NK-92 treated with Interleukin-12 subunit alpha and Interleukin-12 subunit beta, amount 100 ng/mL, for 24 hours (cell line): ENCODE data around the gene ARL5A.

ENCODE experiments used
- DNase-seq: peaks from one replicate; lab custom pipeline; 2025; lab: John Stamatoyannopoulos, UW

The ARL5A gene

DNA sequence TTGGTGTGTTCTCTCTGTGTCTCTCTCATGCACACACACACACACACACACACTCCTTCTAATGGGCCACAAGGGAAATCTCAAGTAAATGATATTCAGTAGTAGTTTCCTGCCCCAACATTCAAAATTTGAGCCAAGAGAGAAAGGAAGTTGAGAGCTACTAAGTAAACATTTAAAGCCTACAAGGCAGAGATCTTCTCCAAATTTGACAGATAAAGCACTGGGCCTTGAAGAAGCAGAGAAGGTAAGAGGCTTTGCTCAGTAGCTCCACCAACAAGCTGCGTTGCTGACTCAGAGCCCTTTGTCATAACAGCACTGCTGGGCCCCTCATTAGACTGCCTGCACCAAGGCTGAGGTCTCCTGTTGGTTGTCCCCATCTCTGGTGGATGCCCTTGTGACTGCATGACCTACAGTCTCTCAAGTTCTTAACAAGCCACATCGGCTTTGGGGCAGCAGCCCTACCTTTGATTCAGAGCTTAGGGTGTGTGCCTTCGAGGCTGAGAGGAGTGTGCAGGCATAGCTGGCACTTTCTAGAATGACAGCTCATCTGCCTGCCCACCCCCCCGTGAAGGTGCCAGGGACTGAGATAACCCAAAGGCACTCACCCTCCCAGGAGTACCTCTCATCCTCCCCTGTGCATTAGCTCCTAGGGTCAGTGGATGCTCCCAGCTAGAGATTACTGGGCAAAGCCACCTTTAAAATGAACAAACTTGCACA lies 61.6 kb downstream of the ARL5A start:
- DNase-seq: no peak

DNA sequence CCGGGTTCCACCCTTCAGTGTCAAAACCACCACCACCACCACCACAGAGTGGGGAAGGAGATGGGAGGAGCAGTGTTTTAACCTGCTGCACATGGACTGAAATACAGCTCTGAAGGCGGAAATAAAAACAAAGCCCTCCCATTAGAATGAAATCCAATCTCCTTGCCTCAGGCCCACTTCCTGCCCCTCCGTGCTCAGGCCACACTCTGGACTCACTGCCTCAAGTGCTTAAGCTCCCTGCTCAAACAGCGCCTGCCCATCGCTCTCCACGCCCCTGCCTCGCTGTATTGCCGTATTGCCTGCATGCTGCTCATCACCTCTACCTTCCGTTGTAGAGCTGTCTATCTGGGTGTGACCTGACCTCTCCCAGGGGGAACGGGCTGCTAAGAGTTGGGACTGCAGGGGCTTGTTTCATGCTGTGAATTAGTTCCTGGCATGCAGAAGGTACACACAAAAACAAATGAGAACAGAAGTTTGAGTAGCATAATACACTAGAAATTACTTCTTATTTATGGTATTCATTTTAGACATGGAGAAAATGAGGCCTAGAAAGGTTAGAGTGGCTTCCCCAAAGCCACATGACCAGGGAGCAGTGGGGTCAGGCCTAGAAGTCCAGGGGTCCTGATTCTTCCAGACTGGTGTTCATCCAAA lies 62.3 kb downstream of the ARL5A start:
- DNase-seq: no peak

- no peak for DNase-seq
Observed at GRCh38 chr2:151762694-151763093, 65.5 kb downstream of the ARL5A start.

DNA sequence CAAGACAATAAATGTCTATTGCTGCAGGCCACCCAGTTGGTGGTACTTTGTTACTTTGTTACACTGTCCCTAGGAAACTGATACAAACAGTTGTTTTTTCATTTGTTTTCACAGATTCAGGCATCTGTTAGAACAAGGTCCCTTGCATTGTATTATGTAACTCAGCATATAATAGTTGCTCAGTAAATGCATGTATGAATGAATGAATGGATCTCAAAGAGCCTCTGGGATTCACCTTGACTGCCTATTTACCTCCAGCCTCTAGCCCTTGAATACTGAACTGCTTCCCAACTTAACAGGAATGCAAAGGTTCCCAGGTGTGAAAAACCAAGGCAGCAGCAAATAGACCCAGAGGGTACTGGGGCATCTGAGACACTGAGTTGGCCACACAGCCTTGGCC lies 66.5 kb downstream of the ARL5A start:
- no peak for DNase-seq

DNA sequence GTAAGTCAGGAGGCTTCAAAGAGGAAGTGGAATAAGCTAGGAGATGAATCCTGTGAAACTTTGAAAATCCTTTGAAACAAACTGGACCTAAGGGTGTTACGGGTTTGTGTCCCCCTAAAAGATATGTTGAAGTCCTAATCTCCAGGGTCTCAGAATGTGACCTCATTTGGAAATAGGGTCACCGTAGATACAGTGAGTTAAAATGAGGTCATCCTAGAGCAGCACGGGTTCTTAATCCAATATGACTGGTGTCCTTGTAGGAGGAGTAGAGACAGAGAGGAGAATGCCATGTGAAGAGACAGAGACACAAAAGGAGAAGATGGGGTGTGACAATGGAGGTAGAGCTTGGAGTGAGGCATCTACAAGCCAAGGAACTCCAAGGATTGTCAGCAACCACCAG lies 67.0 kb downstream of the ARL5A start:
- no peak for DNase-seq

DNA sequence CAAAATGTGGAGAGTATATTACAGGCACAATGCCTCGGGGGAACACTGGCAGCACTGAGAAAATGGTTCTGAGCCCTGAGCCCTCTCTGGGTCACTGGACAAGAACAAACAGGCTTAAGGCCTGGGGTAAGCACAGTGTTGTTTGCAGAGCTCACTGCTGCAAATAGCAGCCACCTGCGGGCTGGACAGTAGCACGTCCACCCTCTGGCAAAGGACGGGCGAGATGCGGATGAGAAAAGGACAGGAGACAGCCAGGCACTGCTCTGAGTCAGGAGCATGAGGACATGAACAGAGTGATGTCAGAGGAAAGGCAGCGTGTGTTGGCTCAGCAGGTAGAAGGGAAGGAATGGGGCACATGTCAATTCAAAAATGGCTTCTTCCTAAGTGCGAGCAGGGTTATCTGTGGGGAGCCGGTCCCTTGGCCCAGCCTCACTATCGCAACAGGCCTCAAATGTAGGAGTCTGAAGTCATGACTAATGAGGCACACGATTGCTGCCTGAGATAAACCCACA lies 68.0 kb downstream of the ARL5A start:
- no peak for DNase-seq

DNA sequence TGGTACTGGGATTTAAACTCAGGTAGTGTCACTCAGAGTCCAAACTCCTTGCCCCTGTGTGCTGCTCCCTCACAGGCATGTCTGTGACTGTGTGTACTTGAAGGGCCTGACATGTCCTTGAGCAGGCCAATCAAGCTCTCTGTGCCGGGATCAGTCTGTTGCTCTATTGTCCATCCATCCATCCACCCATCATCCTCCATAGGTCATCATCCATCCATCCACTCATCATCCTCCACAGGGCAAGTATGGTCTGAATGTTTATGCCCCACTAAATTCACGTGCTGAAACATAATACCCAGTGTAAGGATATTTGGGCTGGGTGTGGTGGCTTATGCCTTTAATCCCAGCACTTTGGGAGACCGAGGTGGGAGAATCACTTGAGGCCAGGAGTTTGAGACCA lies 69.5 kb downstream of the ARL5A start:
- no peak for DNase-seq

DNA sequence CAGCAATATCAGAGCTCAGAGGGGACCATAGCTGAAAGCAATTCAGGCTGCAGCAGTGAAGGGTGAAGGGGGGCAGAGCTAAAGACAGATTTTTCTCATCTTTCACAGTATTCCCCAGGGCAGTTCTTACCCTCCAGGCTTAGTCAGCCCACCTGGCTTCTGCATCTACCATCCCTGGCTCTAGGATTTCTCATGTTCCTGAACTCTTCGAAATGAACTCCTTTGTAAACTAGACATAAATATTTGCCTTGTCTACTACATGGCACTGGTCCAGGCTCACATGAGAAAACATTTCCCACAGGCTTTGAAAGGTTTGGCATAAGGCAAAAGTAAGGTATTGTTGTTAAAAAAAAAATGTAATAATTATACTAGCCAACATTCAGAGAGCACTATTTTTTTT lies 70.4 kb downstream of the ARL5A start:
- DNase-seq: no peak

DNA sequence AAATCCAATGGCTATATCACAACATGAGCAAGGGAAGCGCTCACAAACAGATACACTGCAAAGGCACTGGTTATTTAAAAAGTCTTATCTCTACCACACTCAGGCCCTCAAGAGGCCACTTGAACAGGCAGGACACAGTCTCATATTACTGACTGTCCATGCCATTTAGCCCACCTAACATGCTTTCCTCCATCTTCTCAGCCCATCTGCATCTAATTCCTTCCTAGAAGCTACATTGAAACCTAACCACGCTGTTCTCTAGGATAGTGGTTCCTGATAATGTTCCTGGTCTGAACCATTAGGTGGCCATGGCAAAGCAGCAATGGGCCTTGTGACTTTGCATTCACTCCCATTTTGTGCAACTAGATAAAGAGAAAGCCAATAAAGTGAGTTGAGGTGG lies 71.4 kb downstream of the ARL5A start:
- no peak for DNase-seq

DNA sequence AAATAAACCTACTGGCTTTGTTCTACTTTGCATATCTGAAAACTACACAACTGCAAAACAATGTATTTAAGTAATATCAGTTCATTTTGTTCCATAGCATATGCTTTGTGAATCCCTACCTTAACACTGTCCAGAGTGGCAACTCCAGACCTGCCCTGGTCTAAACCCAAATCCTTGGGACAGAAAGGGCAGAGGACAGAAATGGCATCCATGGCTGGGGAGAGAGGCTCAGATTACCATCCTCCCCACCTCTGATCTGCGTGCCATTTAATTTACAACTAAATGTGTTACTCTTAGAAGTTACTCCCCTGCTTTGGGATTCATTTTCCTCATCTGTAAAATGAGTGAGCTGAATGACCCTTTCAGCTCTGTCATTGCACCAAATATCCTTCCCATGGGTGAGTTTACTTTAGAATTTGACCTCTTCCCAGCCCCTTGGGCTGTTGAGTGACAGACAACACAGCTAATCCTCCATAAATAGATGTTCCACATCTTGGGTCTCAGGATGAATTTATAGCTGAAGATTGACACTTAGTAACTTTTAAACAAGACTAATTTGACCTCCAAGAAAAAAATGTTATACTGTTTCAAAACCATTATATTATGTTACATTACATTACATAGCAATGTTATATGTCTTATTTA lies 73.8 kb downstream of the ARL5A start:
- no peak for DNase-seq

GRCh38 chr2:151753540-151753939 lies 74.7 kb downstream of the ARL5A start:
- DNase-seq: no peak
